Spleen (tissue), 7 donors: ENCODE measurements around the gene CRACR2A.

Experiments
- CTCF ChIP-seq, 11 experiments: fragments of 200-600 bp in 7 of 11; fragments of 450-650 bp in 4 of 11; sonication (generic) in 4 of 11; IDR thresholded peaks in 8 of 11; conservative IDR thresholded peaks in 3 of 11; 1 replicate in 7 of 11; 2 replicates in 4 of 11; pipeline versions ENCODE4 v1.4.0 to v1.8.0; 2016 to 2021; ENCODE audit warnings: antibody characterized with exemption in 11 of 11, inconsistent platforms in 4 of 11, mild to moderate bottlenecking in 1 of 11
- POLR2A ChIP-seq, 3 donors: fragments of 450-650 bp; IDR thresholded peaks; one replicate each; pipeline ENCODE4 v1.5.1; 2017; ENCODE audit warnings: antibody characterized with exemption in 3 of 3, mild to moderate bottlenecking in 1 of 3
- POLR2AphosphoS5 ChIP-seq, 3 donors: sonication (generic); formaldehyde crosslinking; IDR thresholded peaks; one replicate each; pipeline ENCODE4 v1.5.1; 2017; ENCODE audit warnings: antibody characterized with exemption in 3 of 3
- donor health status: DM: no; HTN: no; CAD: no; lungs with moderate emphysema.
- donor health status: DM: no; HTN: no; CAD: no.
- donor health status: DM: no; HTN: no; CAD: no.

DNA sequence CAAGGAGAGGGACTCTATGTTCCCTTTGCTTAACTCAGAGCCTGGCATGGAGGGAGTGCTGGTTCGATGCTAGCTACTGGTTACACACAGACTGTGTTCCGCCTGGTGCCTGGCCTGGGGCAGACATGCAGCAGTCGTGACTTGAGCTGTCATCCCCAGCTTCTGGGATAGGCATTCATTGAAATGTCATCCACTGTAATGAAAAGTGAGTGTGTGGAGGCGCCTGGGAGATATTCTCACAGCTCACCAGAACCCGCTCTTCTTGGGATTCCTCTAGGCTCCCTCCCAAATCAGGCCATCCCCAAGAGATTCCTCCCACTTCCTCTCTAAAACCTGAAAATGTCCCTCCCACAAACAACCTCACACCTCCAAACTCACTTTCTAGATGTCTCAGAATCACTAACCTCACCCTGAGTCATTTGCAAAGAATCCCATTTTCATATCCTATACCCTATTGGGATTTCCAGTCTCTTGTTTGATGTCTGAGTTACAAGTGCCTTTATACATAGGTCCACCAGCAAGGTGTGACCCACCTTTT lies 82.8 kb downstream of the CRACR2A start:
- TF ChIP-seq POLR2AphosphoS5 (IDR thresholded peaks at IDR 0.05) (no peak), CTCF (IDR thresholded peaks at IDR 0.05 in 8 of 11, conservative IDR thresholded peaks at IDR 0.05 in 3 of 11) (no peak), POLR2A (IDR thresholded peaks at IDR 0.05) (no peak)
